Fibroblast of peridontal ligament (primary cell): ENCODE data around the gene CPSF4.
"Not testable (repeated sequence)": the region's sequence is repeated elsewhere in the genome, so short reads cannot be mapped to it uniquely, and the experiment has no call there.

ENCODE experiments used
- DNase-seq: peaks from one replicate; pipeline ENCODE4 v3.0.0-alpha.2; 2010; ENCODE audit errors: extremely low read depth

Gene CPSF4

GRCh38 chr7:99490878-99491277, 52.1 kb downstream of the CPSF4 start:
- no peak for DNase-seq

- no peak for DNase-seq
These were observed 55.1 kb downstream of the CPSF4 start for GRCh38 chr7:99493823-99494222.

GRCh38 chr7:99497766-99498545, 59.2 kb downstream of the CPSF4 start:
- DNase-seq: no peak

GRCh38 chr7:99498546-99498944, 59.8 kb downstream of the CPSF4 start:
- DNase-seq: no peak

- peak; percentile 12 for DNase-seq
These were observed 60.6 kb downstream of the CPSF4 start for GRCh38 chr7:99499371-99499720.

- peak; percentile 91 for DNase-seq
These were observed 61.2 kb downstream of the CPSF4 start, which contains the start of gene ZNF394 for GRCh38 chr7:99499721-99500636. ZNF394 (minus strand) TSS chr7:99500281; CDS start chr7:99500093, 188 bp downstream.

GRCh38 chr7:99500637-99501009, 61.9 kb downstream of the CPSF4 start:
- no peak for DNase-seq

GRCh38 chr7:99501236-99501635, 62.5 kb downstream of the CPSF4 start:
- DNase-seq: not testable (repeated sequence)

GRCh38 chr7:99504281-99504602, 65.5 kb downstream of the CPSF4 start:
- no peak for DNase-seq

- peak; percentile 95 for DNase-seq
These were observed 66.0 kb downstream of the CPSF4 start, which contains the start of gene ZKSCAN5 for GRCh38 chr7:99504603-99505323. ZKSCAN5 (plus strand) TSS chr7:99504662; CDS start chr7:99506045, 1,383 bp downstream.

- DNase-seq: no peak
These were observed 66.5 kb downstream of the CPSF4 start for GRCh38 chr7:99505324-99505662.
